Neural progenitor cell (in vitro differentiated cells): ENCODE measurements around the gene VSX2. TPM values are rescaled to one million over a fixed set of nuclear protein-coding genes. Genes with fewer than 3 reads are reported as not detected.

Source experiments
- DNase-seq: peaks from one replicate; pipeline ENCODE4 v3.0.0-alpha.2; 2016; ENCODE audit warnings: low spot score
- H2AFZ ChIP-seq: fragments of 200-600 bp; sonication (generic); replicated peaks from 2 replicates; pipeline ENCODE4 v1.6.1; 2016; ENCODE audit warnings: antibody characterized with exemption
- H3F3A ChIP-seq: fragments of 200-600 bp; sonication (generic); 2 replicates; pipeline ENCODE4 v1.6.1; 2016; ENCODE audit warnings: antibody characterized with exemption, low read depth
- H3K27ac ChIP-seq: fragments of 200-600 bp; sonication (generic); 2 replicates; pipeline ENCODE4 v1.5.1; 2016; ENCODE audit warnings: mild to moderate bottlenecking
- H3K27me3 ChIP-seq: fragments of 200-600 bp; sonication (generic); 2 replicates; pipeline ENCODE4 v1.6.1; 2016; ENCODE audit warnings: mild to moderate bottlenecking, moderate library complexity
- H3K36me3 ChIP-seq: fragments of 200-600 bp; sonication (generic); 2 replicates; pipeline ENCODE4 v1.5.1; 2016
- H3K4me1 ChIP-seq: fragments of 200-600 bp; sonication (generic); 2 replicates; pipeline ENCODE4 v1.6.1; 2016; ENCODE audit warnings: mixed run types
- H3K4me2 ChIP-seq: fragments of 200-600 bp; sonication (generic); 2 replicates; pipeline ENCODE4 v1.6.1; 2016
- H3K4me3 ChIP-seq: fragments of 200-600 bp; sonication (generic); 2 replicates; pipeline ENCODE4 v1.5.1; 2016
- H3K79me2 ChIP-seq: fragments of 200-600 bp; sonication (generic); 2 replicates; pipeline ENCODE4 v1.6.1; 2016; ENCODE audit warnings: low read depth
- H3K9ac ChIP-seq: fragments of 200-600 bp; sonication (generic); 2 replicates; pipeline ENCODE4 v1.6.1; 2016
- H3K9me3 ChIP-seq: fragments of 200-600 bp; sonication (generic); 2 replicates; pipeline ENCODE4 v1.5.1; 2016; ENCODE audit warnings: low read depth
- H4K20me1 ChIP-seq: fragments of 200-600 bp; sonication (generic); 2 replicates; pipeline ENCODE4 v1.6.1; 2016; ENCODE audit warnings: low read depth
- H3K27ac Mint-ChIP-seq: 3 replicates; pipeline ENCODE4 v1.8.0; 2021; ENCODE audit warnings: mixed read lengths
- H3K27me3 Mint-ChIP-seq: 2 replicates; pipeline ENCODE4 v1.8.0; 2022; ENCODE audit warnings: low read depth, mild to moderate bottlenecking, inconsistent platforms, moderate library complexity, mixed read lengths; ENCODE audit not compliant: insufficient read depth
- H3K36me3 Mint-ChIP-seq: 3 replicates; pipeline ENCODE4 v1.8.0; 2021; ENCODE audit warnings: mixed read lengths
- H3K4me1 Mint-ChIP-seq: 3 replicates; pipeline ENCODE4 v1.8.0; 2021; ENCODE audit warnings: mixed read lengths
- H3K4me3 Mint-ChIP-seq: 3 replicates; pipeline ENCODE4 v1.8.0; 2021; ENCODE audit warnings: mild to moderate bottlenecking, moderate library complexity, mixed read lengths
- H3K9me3 Mint-ChIP-seq: 3 replicates; pipeline ENCODE4 v1.8.0; 2020; ENCODE audit warnings: mixed read lengths
- EZH2 ChIP-seq: fragments of 200-600 bp; sonication (generic); IDR thresholded peaks from 2 replicates; pipeline ENCODE4 v1.6.1; 2017; ENCODE audit warnings: antibody characterized with exemption, mild to moderate bottlenecking, moderate library complexity
- EZH2phosphoT487 ChIP-seq: fragments of 200-600 bp; sonication (generic); IDR thresholded peaks from 2 replicates; pipeline ENCODE4 v1.6.1; 2017; ENCODE audit warnings: antibody characterized with exemption
- total RNA-seq: library from RNA; depleted of rRNA; stranded (reverse); fragments of >200 nt; gene quantifications from 2 replicates; pipeline ENCODE4 v1.2.3, GENCODE V29; 2015; ENCODE audit warnings: low replicate concordance
- TF ChIP-seq, protein P1 (sequence below): fragments of 200-600 bp; sonication (generic); IDR thresholded peaks from 2 replicates; pipeline ENCODE4 v1.5.1; 2017; ENCODE audit warnings: antibody characterized with exemption, mild to moderate bottlenecking

Gene VSX2
- total RNA-seq, 1 donor from 2014 or later = 0.51 TPM

- Histone ChIP-seq H3K9ac (no peak overlapping the region), H3K9me3 (no peaks in the 10 kb centered on the region), H3K79me2 (no peaks in the 10 kb centered on the region), H3F3A (peaks cover 5% of the 10 kb centered on the region), H2AFZ (no peak overlapping the region), H3K4me3 (no peak overlapping the region), H3K27ac (no peak overlapping the region), H4K20me1 (no peaks in the 10 kb centered on the region), H3K4me2 (no peak overlapping the region), H3K36me3 (no peaks in the 10 kb centered on the region), H3K4me1 (no peaks in the 10 kb centered on the region), H3K27me3 (peaks cover 40% of the 10 kb centered on the region)
- H3K4me1 Mint-ChIP-seq = no peaks in the 10 kb centered on the region
- no peak for DNase-seq
- H3K4me3 Mint-ChIP-seq = peak overlapping the region; percentile 84
- H3K9me3 Mint-ChIP-seq = no peaks in the 10 kb centered on the region
- peaks cover 31% of the 10 kb centered on the region for H3K27me3 Mint-ChIP-seq
- no peaks in the 10 kb centered on the region for H3K36me3 Mint-ChIP-seq
- TF ChIP-seq, protein P1, sequence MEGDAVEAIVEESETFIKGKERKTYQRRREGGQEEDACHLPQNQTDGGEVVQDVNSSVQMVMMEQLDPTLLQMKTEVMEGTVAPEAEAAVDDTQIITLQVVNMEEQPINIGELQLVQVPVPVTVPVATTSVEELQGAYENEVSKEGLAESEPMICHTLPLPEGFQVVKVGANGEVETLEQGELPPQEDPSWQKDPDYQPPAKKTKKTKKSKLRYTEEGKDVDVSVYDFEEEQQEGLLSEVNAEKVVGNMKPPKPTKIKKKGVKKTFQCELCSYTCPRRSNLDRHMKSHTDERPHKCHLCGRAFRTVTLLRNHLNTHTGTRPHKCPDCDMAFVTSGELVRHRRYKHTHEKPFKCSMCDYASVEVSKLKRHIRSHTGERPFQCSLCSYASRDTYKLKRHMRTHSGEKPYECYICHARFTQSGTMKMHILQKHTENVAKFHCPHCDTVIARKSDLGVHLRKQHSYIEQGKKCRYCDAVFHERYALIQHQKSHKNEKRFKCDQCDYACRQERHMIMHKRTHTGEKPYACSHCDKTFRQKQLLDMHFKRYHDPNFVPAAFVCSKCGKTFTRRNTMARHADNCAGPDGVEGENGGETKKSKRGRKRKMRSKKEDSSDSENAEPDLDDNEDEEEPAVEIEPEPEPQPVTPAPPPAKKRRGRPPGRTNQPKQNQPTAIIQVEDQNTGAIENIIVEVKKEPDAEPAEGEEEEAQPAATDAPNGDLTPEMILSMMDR = no peak
- TF ChIP-seq EZH2phosphoT487 = no peak
- no peak for TF ChIP-seq EZH2
- H3K27ac Mint-ChIP-seq = no peak overlapping the region
These were observed 20.3 kb downstream of the VSX2 start for GRCh38 chr14:74259513-74259912.

GRCh38 chr14:74260525-74261233, 21.4 kb downstream of the VSX2 start:
- Histone ChIP-seq H3K4me2 (no peak overlapping the region), H3K9me3 (no peaks in the 10 kb centered on the region), H3K79me2 (no peaks in the 10 kb centered on the region), H3K27ac (no peak overlapping the region), H3K36me3 (no peaks in the 10 kb centered on the region), H2AFZ (no peak overlapping the region), H3K4me1 (no peaks in the 10 kb centered on the region), H4K20me1 (no peaks in the 10 kb centered on the region), H3K27me3 (peaks cover 40% of the 10 kb centered on the region), H3K4me3 (no peak overlapping the region), H3F3A (peaks cover 5% of the 10 kb centered on the region), H3K9ac (no peak overlapping the region)
- H3K9me3 Mint-ChIP-seq = no peaks in the 10 kb centered on the region
- H3K4me3 Mint-ChIP-seq = no peak overlapping the region
- TF ChIP-seq, protein P1 = no peak
- no peak for TF ChIP-seq EZH2phosphoT487
- no peak for TF ChIP-seq EZH2
- peaks cover 30% of the 10 kb centered on the region for H3K27me3 Mint-ChIP-seq
- H3K4me1 Mint-ChIP-seq = no peaks in the 10 kb centered on the region
- no peak for DNase-seq
- H3K27ac Mint-ChIP-seq = no peak overlapping the region
- no peaks in the 10 kb centered on the region for H3K36me3 Mint-ChIP-seq

DNA sequence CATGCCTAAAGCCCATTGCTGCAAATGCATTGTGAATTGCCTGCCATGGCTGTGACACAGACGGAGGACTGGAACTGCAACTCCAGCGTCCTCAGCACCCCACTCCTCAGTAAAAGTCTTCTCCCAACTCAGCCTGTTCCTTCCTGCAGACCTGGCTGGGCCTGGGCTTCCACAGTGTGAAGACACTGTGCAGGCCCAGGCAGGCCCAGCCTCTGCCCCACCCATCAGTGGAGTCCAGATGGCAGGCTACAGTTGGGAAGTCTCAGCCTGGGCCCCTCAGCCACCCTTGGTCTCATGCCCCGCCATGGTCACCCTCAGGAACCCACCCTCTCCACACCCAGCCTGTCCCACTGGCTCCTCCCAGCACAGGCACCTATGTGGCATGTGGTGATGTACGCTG, 22.0 kb downstream of the VSX2 start:
- no peaks in the 10 kb centered on the region for H3K4me1 ChIP-seq
- DNase-seq = no peak
- H2AFZ ChIP-seq = no peak overlapping the region
- Mint-ChIP-seq H3K4me1 (peaks cover 2% of the 10 kb centered on the region), H3K27ac (no peak overlapping the region), H3K9me3 (no peaks in the 10 kb centered on the region), H3K4me3 (no peak overlapping the region), H3K27me3 (peaks cover 32% of the 10 kb centered on the region), H3K36me3 (no peaks in the 10 kb centered on the region)
- no peak overlapping the region for H3K9ac ChIP-seq
- H3K4me2 ChIP-seq = no peak overlapping the region
- H3K36me3 ChIP-seq = no peaks in the 10 kb centered on the region
- TF ChIP-seq, protein P1 = no peak
- TF ChIP-seq EZH2phosphoT487 = no peak
- TF ChIP-seq EZH2 = no peak
- no peaks in the 10 kb centered on the region for H4K20me1 ChIP-seq
- no peak overlapping the region for H3K27ac ChIP-seq
- peaks cover 5% of the 10 kb centered on the region for H3F3A ChIP-seq
- H3K4me3 ChIP-seq = no peak overlapping the region
- H3K79me2 ChIP-seq = no peaks in the 10 kb centered on the region
- no peaks in the 10 kb centered on the region for H3K9me3 ChIP-seq
- peaks cover 40% of the 10 kb centered on the region for H3K27me3 ChIP-seq
